DMS53 treated with DMSO at 0.1 percent for 48 hours (cell line): ENCODE measurements around the gene FAM241A.

ENCODE experiments used
- DNase-seq: peaks from one replicate; lab custom pipeline; 2025; ENCODE audit not compliant: unreplicated experiment; lab: John Stamatoyannopoulos, UW

Gene FAM241A

GRCh38 chr4:112213091-112213490 is 67.8 kb downstream of the FAM241A start:
- no peak for DNase-seq

GRCh38 chr4:112213856-112214255 is 68.6 kb downstream of the FAM241A start:
- no peak for DNase-seq

GRCh38 chr4:112214390-112215264 is 69.4 kb downstream of the FAM241A start:
- peak; percentile 24 for DNase-seq

GRCh38 chr4:112219826-112220366 is 74.6 kb downstream of the FAM241A start:
- no peak for DNase-seq

GRCh38 chr4:112222219-112222955 is 77.1 kb downstream of the FAM241A start:
- DNase-seq = no peak

GRCh38 chr4:112225157-112225556 is 79.9 kb downstream of the FAM241A start:
- no peak for DNase-seq

- peak; percentile 82 for DNase-seq
Measured at GRCh38 chr4:112230879-112231778, 85.9 kb downstream of the FAM241A start.

GRCh38 chr4:112231779-112232713 is 86.8 kb downstream of the FAM241A start, which contains the start of gene AP1AR:
Gene AP1AR (plus strand): TSS chr4:112231787. CDS start chr4:112232092, 305 bp downstream.
- peak; percentile 34 for DNase-seq

- peak; percentile 23 for DNase-seq
Measured at GRCh38 chr4:112234952-112235609, 89.8 kb downstream of the FAM241A start.

- no peak for DNase-seq
Measured at GRCh38 chr4:112236040-112236439, 90.8 kb downstream of the FAM241A start.

GRCh38 chr4:112238833-112239232 is 93.6 kb downstream of the FAM241A start:
- DNase-seq = no peak
